RWPE2 (cell line): ENCODE data around the gene TOR3A.

Source experiments
- ATAC-seq: fragments of 200-7000 bp; cut with Tn5 transposase; 3 replicates; pipeline ENCODE4 v1.9.1; 2021; ENCODE audit warnings: low read depth
- DNase-seq: peaks from one replicate; pipeline ENCODE4 v3.0.0-alpha.2; 2020; ENCODE audit warnings: low spot score
- H3K27ac ChIP-seq: fragments of 450-650 bp; 2 replicates; pipeline ENCODE4 v1.5.1; 2017; ENCODE audit warnings: mild to moderate bottlenecking; ENCODE audit not compliant: poor library complexity, severe bottlenecking
- H3K27me3 ChIP-seq: fragments of 250-450 bp; sonication (Bioruptor Pico); 2 replicates; pipeline ENCODE4 v1.5.1; 2021; ENCODE audit warnings: mild to moderate bottlenecking, moderate library complexity; ENCODE audit not compliant: insufficient read depth, poor library complexity, severe bottlenecking
- H3K36me3 ChIP-seq: fragments of 250-450 bp; sonication (Bioruptor Pico); 2 replicates; pipeline ENCODE4 v1.5.1; 2020; ENCODE audit warnings: low read depth, mild to moderate bottlenecking, moderate library complexity
- H3K4me1 ChIP-seq: fragments of 250-450 bp; sonication (Bioruptor Pico); 2 replicates; pipeline ENCODE4 v1.5.1; 2021; ENCODE audit warnings: mild to moderate bottlenecking, moderate library complexity; ENCODE audit not compliant: insufficient read depth, poor library complexity, severe bottlenecking
- H3K4me3 ChIP-seq: fragments of 250-450 bp; sonication (Bioruptor Pico); 2 replicates; pipeline ENCODE4 v1.5.1; 2021; ENCODE audit warnings: mild to moderate bottlenecking, moderate library complexity; ENCODE audit not compliant: severe bottlenecking
- H3K9me3 ChIP-seq: fragments of 250-450 bp; sonication (Bioruptor Pico); 2 replicates; pipeline ENCODE4 v1.5.1; 2021; ENCODE audit warnings: mild to moderate bottlenecking, moderate library complexity; ENCODE audit not compliant: severe bottlenecking
- TF ChIP-seq, protein P1 (sequence below): fragments of 450-650 bp; IDR thresholded peaks from one replicate; pipeline ENCODE4 v1.5.1; 2017; ENCODE audit warnings: mild to moderate bottlenecking, moderate library complexity; ENCODE audit not compliant: poor library complexity, severe bottlenecking

The TOR3A gene

DNA sequence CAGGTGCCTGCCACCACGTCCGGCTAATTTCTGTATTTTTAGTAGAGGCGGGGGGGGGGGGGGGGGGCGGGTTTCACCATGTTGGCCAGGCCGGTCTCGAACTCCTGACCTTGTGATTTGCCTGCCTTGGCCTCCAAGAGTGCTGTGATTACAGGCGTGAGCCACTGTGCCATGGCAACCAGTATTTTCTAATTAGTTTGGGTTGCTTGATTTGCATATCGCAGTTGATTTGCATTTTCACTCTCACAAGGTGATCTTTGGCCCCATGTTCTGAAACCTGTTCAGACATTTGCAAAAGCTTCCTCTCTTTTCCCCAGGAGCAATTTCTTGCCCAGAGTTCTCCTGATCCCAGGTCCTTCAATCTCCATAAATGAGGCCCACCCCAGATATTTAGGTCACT, 1.7 kb downstream of the TOR3A start:
- DNase-seq = no peak
- ATAC-seq = no peak
- H3K4me1 ChIP-seq = no peaks in the 10 kb centered on the region
- TF ChIP-seq, protein P1, sequence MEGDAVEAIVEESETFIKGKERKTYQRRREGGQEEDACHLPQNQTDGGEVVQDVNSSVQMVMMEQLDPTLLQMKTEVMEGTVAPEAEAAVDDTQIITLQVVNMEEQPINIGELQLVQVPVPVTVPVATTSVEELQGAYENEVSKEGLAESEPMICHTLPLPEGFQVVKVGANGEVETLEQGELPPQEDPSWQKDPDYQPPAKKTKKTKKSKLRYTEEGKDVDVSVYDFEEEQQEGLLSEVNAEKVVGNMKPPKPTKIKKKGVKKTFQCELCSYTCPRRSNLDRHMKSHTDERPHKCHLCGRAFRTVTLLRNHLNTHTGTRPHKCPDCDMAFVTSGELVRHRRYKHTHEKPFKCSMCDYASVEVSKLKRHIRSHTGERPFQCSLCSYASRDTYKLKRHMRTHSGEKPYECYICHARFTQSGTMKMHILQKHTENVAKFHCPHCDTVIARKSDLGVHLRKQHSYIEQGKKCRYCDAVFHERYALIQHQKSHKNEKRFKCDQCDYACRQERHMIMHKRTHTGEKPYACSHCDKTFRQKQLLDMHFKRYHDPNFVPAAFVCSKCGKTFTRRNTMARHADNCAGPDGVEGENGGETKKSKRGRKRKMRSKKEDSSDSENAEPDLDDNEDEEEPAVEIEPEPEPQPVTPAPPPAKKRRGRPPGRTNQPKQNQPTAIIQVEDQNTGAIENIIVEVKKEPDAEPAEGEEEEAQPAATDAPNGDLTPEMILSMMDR = no peak
- H3K9me3 ChIP-seq = no peaks in the 10 kb centered on the region
- H3K36me3 ChIP-seq = peaks cover 34% of the 10 kb centered on the region
- H3K27ac ChIP-seq = no peak overlapping the region
- H3K27me3 ChIP-seq = no peaks in the 10 kb centered on the region
- H3K4me3 ChIP-seq = no peak overlapping the region

- TF ChIP-seq, protein P1 = no peak
- no peaks in the 10 kb centered on the region for H3K4me1 ChIP-seq
- no peaks in the 10 kb centered on the region for H3K27me3 ChIP-seq
- H3K36me3 ChIP-seq = peaks cover 48% of the 10 kb centered on the region
- H3K27ac ChIP-seq = no peak overlapping the region
- no peaks in the 10 kb centered on the region for H3K9me3 ChIP-seq
- ATAC-seq (no peak), DNase-seq (no peak)
- no peak overlapping the region for H3K4me3 ChIP-seq
Observed at GRCh38 chr1:179087665-179088064, 5.8 kb downstream of the TOR3A start.

DNA sequence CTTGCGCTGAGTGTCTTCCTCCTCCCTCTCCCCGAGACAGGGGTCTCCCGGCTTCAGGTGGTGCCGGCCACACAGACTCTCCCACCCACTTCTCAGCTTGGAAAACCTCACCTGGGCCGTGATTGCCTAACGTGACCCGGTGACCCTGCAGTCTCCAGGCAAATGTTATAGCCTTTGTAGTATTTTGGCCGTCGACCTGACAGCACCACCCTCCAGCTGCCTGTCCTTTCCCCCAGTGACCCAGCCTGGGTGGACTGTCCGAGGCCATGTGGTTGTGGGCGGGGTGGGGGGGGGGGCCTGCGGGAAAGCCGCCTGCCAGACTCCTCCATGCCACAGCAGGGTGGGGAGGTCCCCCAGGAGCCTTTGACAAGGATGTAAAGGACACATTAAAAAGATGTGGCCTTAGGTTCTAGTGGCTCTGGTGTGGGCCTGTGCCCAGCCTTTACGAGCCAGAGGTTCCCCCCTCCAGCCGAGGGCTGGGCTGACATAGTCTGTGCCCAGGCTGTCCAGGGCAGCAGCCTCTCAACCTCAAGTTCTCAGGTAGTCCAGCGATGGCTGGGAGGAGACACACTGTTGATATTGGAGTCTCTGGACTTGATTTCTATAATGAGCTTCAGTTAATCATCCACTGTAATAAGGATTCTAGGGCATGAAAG, 8.1 kb downstream of the TOR3A start:
- Histone ChIP-seq H3K4me3 (no peak overlapping the region), H3K36me3 (peaks cover 54% of the 10 kb centered on the region), H3K9me3 (no peaks in the 10 kb centered on the region), H3K4me1 (no peaks in the 10 kb centered on the region), H3K27ac (no peak overlapping the region), H3K27me3 (no peaks in the 10 kb centered on the region)
- TF ChIP-seq, protein P1 = no peak
- no peak for DNase-seq
- ATAC-seq = no peak

GRCh38 chr1:179090522-179090921, 8.7 kb downstream of the TOR3A start:
- peaks cover 56% of the 10 kb centered on the region for H3K36me3 ChIP-seq
- TF ChIP-seq, protein P1 = no peak
- ATAC-seq (no peak), DNase-seq (no peak)
- no peaks in the 10 kb centered on the region for H3K9me3 ChIP-seq
- no peaks in the 10 kb centered on the region for H3K4me1 ChIP-seq
- no peak overlapping the region for H3K27ac ChIP-seq
- no peaks in the 10 kb centered on the region for H3K27me3 ChIP-seq
- no peak overlapping the region for H3K4me3 ChIP-seq

DNA sequence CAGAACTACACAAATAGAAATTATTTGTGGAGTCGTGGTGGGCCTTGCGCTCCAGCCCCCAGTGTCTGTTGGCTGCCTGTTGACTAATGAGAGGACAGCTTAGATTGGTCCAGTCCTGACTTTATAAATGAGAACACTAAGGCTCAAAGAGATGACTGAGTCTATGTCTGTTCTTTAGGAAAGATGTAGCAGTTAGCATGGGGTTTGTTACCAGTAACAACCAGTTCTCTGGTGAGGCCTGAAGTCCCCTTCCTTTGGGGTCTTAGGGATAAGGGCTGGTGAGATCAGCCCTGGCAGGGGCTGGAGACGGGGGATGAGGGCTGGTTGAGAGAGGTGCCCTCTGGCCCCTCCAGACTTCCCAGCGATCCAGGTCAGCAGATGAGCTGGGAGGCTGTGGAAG, 9.1 kb downstream of the TOR3A start:
- no peaks in the 10 kb centered on the region for H3K4me1 ChIP-seq
- no peak overlapping the region for H3K4me3 ChIP-seq
- H3K27ac ChIP-seq = no peak overlapping the region
- ATAC-seq (no peak), DNase-seq (no peak)
- TF ChIP-seq, protein P1 = no peak
- no peaks in the 10 kb centered on the region for H3K9me3 ChIP-seq
- H3K36me3 ChIP-seq = peaks cover 56% of the 10 kb centered on the region
- H3K27me3 ChIP-seq = no peaks in the 10 kb centered on the region
